Ectodermal cell (in vitro differentiated cells): Measurements from ENCODE around the gene DUS2.
"Not testable (repeated sequence)": the region's sequence is repeated elsewhere in the genome, so short reads cannot be mapped to it uniquely, and the experiment has no call there.

Source experiments
- H3K27ac ChIP-seq: 2 replicates; pipeline ENCODE4 v1.7.0; 2013; ENCODE audit warnings: mild to moderate bottlenecking, low read depth, low read length; ENCODE audit not compliant: insufficient read depth, poor library complexity, severe bottlenecking
- H3K27me3 ChIP-seq: 2 replicates; pipeline ENCODE4 v1.7.0; 2013; ENCODE audit warnings: mild to moderate bottlenecking, low read length; ENCODE audit not compliant: insufficient read depth, control insufficient read depth, poor library complexity, severe bottlenecking
- H3K36me3 ChIP-seq: one replicate; pipeline ENCODE4 v1.7.0; 2013; ENCODE audit warnings: low read length; ENCODE audit not compliant: control insufficient read depth, insufficient read depth
- H3K4me1 ChIP-seq: one replicate; pipeline ENCODE4 v1.7.0; 2013; ENCODE audit warnings: low read length; ENCODE audit not compliant: control insufficient read depth, insufficient read depth
- H3K4me3 ChIP-seq: 2 replicates; pipeline ENCODE4 v1.7.0; 2013; ENCODE audit warnings: low read depth, low read length, control low read depth; ENCODE audit not compliant: insufficient read depth
- H3K9me3 ChIP-seq: 2 replicates; pipeline ENCODE4 v1.7.0; 2013; ENCODE audit warnings: mild to moderate bottlenecking, low read length, moderate library complexity; ENCODE audit not compliant: control insufficient read depth
- WGBS, 2 experiments: methylation state at CpG; one replicate each; pipeline ENCODE4 v1.1.7; 2013; ENCODE audit warnings: missing lambda C conversion rate in 2 of 2; 5-methylcytosine and 5-hydroxymethylcytosine counted together

DUS2 gene

DNA sequence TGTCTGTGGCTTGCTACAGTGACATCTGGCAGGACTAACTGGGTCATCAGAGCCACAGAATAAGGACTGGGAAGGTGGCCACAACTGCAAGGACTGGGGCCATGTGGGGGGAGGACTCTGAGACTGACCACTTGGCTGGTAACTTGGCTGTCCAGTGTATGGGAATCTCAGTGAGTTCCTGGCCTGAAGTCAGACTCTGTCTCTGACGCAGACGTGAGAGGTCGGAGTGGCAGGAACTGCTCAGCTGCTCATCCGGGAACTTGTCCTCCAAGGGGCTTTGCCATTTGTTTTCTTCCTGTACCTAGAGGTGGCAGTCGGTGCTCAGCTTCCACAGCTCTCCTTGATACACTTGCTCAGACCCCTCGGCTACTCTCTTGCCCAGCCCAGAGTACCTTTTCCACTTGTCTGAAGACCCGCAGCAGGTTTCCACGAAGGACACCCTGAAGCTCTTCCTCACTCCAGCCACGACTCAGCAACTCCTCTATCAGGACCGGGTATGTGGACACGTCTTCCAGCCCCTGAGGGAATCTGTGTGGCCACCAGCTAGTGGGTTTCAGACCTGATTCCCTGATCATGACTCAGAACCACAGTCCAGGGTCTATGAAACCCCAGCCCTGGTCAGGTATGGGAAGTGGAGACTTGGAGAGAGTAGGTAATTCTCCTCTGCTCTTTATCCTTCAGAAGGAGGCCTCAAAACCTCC, 35.5 kb upstream of the DUS2 start:
- WGBS, 2 experiments = 90 to 92% methylated on average over 11 of the region's 11 CpGs
- Histone ChIP-seq H3K4me3 (no peak overlapping the region), H3K27ac (no peak overlapping the region), H3K9me3 (no peaks in the 10 kb centered on the region), H3K4me1 (no peaks in the 10 kb centered on the region), H3K36me3 (no peaks in the 10 kb centered on the region), H3K27me3 (peaks cover 4% of the 10 kb centered on the region)

DNA sequence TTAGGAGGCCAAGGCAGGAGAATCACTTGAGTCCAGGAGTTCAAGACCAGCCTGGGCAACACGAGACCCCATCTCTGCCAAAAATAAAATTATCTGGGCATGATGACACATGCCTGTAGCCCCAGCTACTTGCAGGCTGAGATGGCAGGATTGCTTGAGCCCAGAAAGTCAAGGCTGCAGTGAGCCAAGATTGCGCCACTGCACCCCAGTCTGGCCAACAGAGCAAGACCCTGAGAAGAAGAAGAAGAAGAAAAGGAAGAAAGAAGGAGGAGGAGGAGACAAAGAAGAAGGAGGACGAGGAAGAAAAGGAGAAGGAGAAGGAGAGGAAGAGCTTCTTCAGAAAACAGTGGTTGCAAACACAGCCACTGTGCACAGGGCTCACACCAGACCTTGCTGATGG, 34.4 kb upstream of the DUS2 start:
- no peaks in the 10 kb centered on the region for H3K36me3 ChIP-seq
- H3K27me3 ChIP-seq = peaks cover 10% of the 10 kb centered on the region
- no peak overlapping the region for H3K4me3 ChIP-seq
- no peak overlapping the region for H3K27ac ChIP-seq
- WGBS, 2 experiments = 85 to 89% methylated on average over 3 of the region's 3 CpGs
- no peaks in the 10 kb centered on the region for H3K9me3 ChIP-seq
- no peaks in the 10 kb centered on the region for H3K4me1 ChIP-seq

DNA sequence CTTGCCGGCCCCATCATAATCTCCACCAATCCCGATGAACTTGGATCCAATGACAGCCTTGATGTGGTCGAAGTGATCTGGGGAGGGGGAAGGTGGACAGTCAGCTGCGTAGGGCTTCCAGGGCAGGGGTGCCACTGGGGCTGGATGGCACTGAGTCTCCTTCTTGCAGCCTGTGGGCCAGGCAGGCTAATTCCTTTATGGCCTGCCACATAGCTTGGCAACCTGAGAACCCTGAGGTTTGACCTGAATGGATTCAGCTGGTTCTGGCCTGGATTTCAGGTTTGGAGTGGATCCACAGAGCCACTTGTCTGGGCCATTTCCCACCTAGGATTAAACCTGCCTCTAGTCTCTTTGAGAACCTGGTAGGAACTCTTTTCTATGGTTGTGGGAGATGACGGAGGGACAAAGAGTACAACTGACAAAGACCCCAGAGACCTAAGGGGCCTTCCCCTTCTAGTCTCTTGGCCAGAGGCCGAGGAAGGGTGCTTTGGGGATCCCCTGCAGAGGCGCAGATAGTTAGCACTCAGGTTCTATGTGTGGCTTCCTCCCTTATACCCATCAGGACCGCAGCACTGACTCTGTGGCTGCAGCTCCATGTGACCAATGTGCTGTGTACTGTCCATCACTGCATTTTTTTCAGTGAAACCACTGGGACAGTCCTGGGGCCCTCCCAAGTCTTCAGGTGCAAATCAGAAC, 33.6 kb upstream of the DUS2 start:
- Histone ChIP-seq H3K36me3 (no peaks in the 10 kb centered on the region), H3K4me1 (no peaks in the 10 kb centered on the region), H3K9me3 (no peaks in the 10 kb centered on the region), H3K27me3 (peaks cover 10% of the 10 kb centered on the region), H3K27ac (no peak overlapping the region), H3K4me3 (no peak overlapping the region)
- 83 to 89% methylated on average over 8 of the region's 8 CpGs for WGBS, 2 experiments

DNA sequence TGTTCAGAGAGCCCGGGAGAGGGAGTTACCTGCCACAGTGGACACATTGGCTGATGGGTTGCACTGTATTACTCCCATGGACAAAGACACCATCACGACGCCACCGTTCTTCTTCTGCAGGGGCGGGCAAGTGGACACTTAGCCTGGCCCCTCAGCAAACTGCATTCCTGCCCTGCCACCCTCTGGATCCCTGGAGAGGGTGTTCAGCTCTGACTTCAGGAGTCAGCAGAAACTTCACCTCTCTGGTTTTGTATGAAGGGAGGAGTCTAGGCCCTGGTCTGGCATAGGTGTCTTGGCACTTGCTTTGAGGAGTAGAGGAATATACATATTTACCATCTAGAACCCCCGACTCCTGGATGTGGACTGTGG, 33.1 kb upstream of the DUS2 start:
- WGBS, 2 experiments = 92 to 93% methylated on average over 6 of the region's 6 CpGs
- Histone ChIP-seq H3K4me1 (no peaks in the 10 kb centered on the region), H3K9me3 (no peaks in the 10 kb centered on the region), H3K27me3 (peaks cover 10% of the 10 kb centered on the region), H3K27ac (no peak overlapping the region), H3K36me3 (no peaks in the 10 kb centered on the region), H3K4me3 (no peak overlapping the region)

DNA sequence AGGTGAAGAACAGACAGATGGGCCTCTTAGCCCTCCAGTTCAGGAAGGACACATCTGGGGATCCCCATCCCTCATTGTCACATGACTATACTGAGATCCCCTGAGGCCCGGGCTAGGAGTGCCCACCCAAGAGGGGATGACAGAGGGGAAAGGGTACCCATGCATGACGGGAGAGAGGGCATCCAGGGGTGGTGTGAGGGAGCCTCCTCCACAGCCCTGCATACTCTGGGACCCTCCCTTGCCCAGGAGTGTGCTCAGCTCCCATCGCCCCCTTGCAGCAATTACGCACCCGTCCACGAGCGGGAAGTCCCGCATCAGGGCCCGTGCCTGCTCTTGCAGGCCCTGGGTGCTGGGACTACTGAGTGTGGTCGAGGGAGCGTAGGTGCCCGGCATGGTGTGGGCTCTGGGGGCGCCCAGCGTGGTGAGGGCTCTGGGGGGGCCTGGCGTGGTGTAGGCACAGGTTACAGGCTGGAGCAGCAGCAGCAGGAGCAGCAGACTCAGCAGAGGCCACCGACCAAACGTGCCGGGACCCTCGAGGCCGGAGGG, 30.4 kb upstream of the DUS2 start:
- peaks cover 10% of the 10 kb centered on the region for H3K27me3 ChIP-seq
- no peak overlapping the region for H3K4me3 ChIP-seq
- no peaks in the 10 kb centered on the region for H3K9me3 ChIP-seq
- 84% methylated on average over 20 of the region's 20 CpGs for WGBS, 2 experiments
- H3K4me1 ChIP-seq = no peaks in the 10 kb centered on the region
- no peak overlapping the region for H3K27ac ChIP-seq
- no peaks in the 10 kb centered on the region for H3K36me3 ChIP-seq

DNA sequence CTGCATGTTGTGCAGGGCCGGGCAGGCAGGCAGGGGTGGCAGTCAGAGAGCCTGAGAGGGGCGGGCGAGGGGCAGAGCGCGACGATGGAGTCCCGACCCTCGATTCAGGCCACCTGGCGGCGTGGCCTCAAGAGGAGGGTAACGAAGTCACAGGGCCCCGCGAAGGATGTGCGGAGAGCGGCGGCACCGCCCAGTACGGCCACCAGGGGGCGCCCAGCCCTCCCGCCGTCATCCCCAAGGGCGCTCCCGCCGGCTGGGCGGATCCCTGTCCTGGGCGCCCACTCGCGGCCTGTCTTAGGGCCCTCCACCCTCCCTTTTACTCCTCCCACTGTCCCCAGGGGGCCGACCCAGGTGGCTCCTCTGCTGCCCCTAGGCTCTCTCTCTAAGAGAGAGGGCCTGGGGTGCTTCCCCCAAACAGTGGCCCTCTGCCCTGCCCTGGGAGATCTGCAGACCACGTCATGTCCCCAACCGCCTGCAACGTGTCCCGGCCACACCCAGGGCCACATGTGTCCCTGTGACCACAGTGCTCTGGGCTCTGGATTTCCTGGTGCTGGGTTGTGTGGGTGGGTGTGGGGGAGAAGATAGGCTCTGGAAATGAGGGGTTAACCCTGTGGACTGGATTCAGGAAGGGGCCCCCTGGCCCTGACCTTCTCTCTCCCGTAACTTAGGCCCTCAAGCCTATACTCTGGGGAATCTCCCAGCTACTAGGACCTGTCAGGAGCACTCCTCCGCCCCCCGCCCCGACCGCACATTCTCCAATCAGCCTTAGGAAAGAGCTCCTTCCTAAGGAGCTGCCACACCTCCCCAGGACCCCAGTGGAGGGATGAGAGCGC, 29.7 kb upstream of the DUS2 start:
- H3K36me3 ChIP-seq = no peaks in the 10 kb centered on the region
- WGBS, 2 experiments = 25% methylated on average over 39 of the region's 39 CpGs
- H3K4me3 ChIP-seq = no peak overlapping the region
- no peaks in the 10 kb centered on the region for H3K4me1 ChIP-seq
- no peak overlapping the region for H3K27ac ChIP-seq
- no peaks in the 10 kb centered on the region for H3K9me3 ChIP-seq
- H3K27me3 ChIP-seq = peaks cover 10% of the 10 kb centered on the region

DNA sequence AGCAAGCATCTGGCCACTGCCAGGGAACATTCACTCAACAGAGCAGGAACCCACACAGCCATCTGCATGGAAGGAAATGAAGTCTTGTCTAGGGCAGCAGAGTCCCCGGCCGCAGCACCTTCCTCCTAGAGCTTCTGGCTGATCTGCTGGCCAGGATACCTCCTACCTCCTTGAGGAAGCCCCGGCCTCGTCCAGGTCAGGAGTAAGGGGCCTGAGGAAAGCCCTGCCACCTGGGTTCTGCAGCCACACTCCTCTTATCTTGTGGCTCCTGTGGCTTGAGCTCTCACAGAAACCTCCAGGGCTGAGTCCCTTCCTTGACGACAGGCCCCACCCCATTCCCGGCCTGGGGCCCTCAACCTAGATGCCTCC, 29.1 kb upstream of the DUS2 start:
- 87 to 94% methylated on average over 4 of the region's 6 CpGs for WGBS, 2 experiments
- H3K4me3 ChIP-seq, H3K9me3 ChIP-seq: not testable (repeated sequence)

DNA sequence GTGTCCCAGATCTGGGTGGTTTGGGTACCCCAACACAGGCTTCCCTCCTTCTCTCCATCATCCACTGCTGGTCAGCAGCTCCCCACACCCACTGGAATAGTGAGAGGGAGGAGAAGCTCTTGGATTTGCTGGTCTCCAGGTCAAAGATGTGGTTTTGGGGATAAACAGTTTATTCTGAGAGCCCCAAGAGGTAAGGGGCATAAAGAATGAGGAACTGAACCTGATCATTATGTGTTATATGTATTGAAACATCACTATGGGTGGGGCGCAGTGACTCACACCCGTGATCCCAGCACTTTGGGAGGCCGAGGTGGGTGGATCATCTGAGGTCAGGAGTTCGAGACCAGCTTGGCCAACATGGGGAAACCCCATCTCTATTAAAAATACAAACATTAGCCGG, 27.7 kb upstream of the DUS2 start:
- Histone ChIP-seq H3K36me3 (no peaks in the 10 kb centered on the region), H3K27me3 (peaks cover 10% of the 10 kb centered on the region), H3K27ac (no peak overlapping the region), H3K4me1 (no peaks in the 10 kb centered on the region), H3K4me3 (no peak overlapping the region), H3K9me3 (no peaks in the 10 kb centered on the region)
- whole genome bisulfite sequencing, 2 experiments = 90 to 98% methylated on average over 5 of the region's 5 CpGs

More for the DNA sequence above, 29.1 kb upstream of the DUS2 start:
- not testable (repeated sequence) for H3K27ac ChIP-seq, H3K27me3 ChIP-seq, H3K4me1 ChIP-seq, H3K36me3 ChIP-seq

DNA sequence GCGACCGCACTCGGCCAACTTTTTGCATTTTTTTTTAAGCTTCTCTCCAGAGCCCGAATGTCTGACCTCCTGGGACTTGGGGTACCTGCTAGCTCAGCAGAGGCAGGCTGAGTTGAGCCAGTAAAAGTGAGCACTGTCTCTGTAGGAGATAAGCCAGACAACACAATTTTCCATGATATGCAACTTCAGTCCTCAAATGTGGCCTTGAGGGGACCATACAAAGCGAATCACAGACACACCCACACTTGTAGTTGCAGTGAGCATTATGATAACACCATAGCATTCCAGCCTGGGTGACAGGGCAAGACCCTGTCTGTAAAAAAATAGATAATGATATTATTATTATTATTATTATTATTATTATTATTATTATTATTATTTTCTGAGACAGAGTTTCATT, 26.4 kb upstream of the DUS2 start:
- Histone ChIP-seq H3K27me3 (peaks cover 10% of the 10 kb centered on the region), H3K36me3 (no peaks in the 10 kb centered on the region), H3K4me1 (no peaks in the 10 kb centered on the region), H3K9me3 (no peaks in the 10 kb centered on the region), H3K4me3 (no peak overlapping the region), H3K27ac (no peak overlapping the region)
- 89 to 95% methylated on average over 5 of the region's 5 CpGs for WGBS, 2 experiments

DNA sequence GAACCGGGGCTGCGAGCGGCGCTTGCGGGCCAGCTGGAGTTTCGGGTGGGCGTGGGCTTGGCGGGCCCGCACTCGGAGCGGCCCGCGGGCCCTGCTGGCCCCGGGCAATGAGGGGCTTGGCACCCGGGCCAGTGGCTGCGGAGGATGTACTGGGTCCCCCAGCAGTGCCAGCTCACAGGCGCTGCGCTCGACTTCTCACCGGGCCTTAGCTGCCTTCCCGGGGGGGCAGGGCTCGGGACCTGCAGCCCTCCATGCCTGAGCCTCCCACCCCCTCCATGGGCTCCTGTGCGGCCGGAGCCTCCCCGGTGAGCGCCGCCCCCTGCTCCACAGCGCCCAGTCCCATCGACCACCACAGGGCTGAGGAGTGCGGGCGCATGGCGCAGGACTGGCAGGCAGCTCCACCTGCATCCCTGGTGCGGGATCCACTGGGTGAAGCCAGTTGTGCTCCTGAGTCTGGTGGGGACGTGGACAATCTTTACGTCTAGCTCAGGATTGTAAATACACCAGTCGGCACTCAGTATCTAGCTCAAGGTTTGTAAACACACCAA, 24.8 kb upstream of the DUS2 start:
- H3K4me3 ChIP-seq = not testable (repeated sequence)

More for the DNA sequence above, 24.8 kb upstream of the DUS2 start:
- not testable (repeated sequence) for H3K4me1 ChIP-seq, H3K27ac ChIP-seq, H3K27me3 ChIP-seq, H3K9me3 ChIP-seq, H3K36me3 ChIP-seq
- 96 to 98% methylated on average over 36 of the region's 36 CpGs for WGBS, 2 experiments
